ENCODE measurements around the gene LAMA3.
"Not testable (repeated sequence)": the region's sequence is repeated elsewhere in the genome, so short reads cannot be mapped to it uniquely, and the experiment has no call there.

Gene LAMA3

GRCh38 chr18:23704806-23705205, 15.6 kb downstream of the LAMA3 start:
- TF ChIP-seq ZNF274 (IDR thresholded peaks at IDR 0.05; ENCODE audit: low read depth, low read length) = no peak
- no peak for TF ChIP-seq YY1 (IDR thresholded peaks at IDR 0.05; ENCODE audit: insufficient read depth, insufficient read length)
- TF ChIP-seq SUZ12 (IDR thresholded peaks at IDR 0.05; ENCODE audit: extremely low read depth, insufficient read depth, insufficient read length) = no peak
- Histone ChIP-seq H3K4me1 (ENCODE audit: insufficient read depth, insufficient read length) (no peaks in the 10 kb centered on the region), H3K4me3 (ENCODE audit: insufficient read length, low read depth) (no peak overlapping the region), H3K9me3 (ENCODE audit: insufficient read depth, low read length) (peaks cover 5% of the 10 kb centered on the region; the same call in 1 of the 2 replicates), H3K27me3 (ENCODE audit: insufficient read depth, insufficient read length) (no peaks in the 10 kb centered on the region), H3K9ac (ENCODE audit: insufficient read length, low read depth) (no peak overlapping the region), H3K36me3 (ENCODE audit: insufficient read depth, insufficient read length, low read length) (no peaks in the 10 kb centered on the region)
- DNase-seq (ENCODE audit: low read depth, low spot score) = no peak

GRCh38 chr18:23706971-23707640, 17.9 kb downstream of the LAMA3 start:
- peaks cover 5% of the 10 kb centered on the region; the same call in 1 of the 2 replicates for H3K9me3 ChIP-seq (ENCODE audit: insufficient read depth, low read length)
- TF ChIP-seq ZNF274 (IDR thresholded peaks at IDR 0.05; ENCODE audit: low read depth, low read length) (no peak), SUZ12 (IDR thresholded peaks at IDR 0.05; ENCODE audit: extremely low read depth, insufficient read depth, insufficient read length) (no peak), YY1 (IDR thresholded peaks at IDR 0.05; ENCODE audit: insufficient read depth, insufficient read length) (no peak)
- H3K4me1 ChIP-seq (ENCODE audit: insufficient read depth, insufficient read length) = no peaks in the 10 kb centered on the region
- no peak overlapping the region for H3K4me3 ChIP-seq (ENCODE audit: insufficient read length, low read depth)
- no peak for DNase-seq (ENCODE audit: low read depth, low spot score)
- no peaks in the 10 kb centered on the region for H3K36me3 ChIP-seq (ENCODE audit: insufficient read depth, insufficient read length, low read length)
- no peak overlapping the region for H3K9ac ChIP-seq (ENCODE audit: insufficient read length, low read depth)
- no peaks in the 10 kb centered on the region for H3K27me3 ChIP-seq (ENCODE audit: insufficient read depth, insufficient read length)

- Histone ChIP-seq H3K9me3 (ENCODE audit: insufficient read depth, low read length) (peaks cover 5% of the 10 kb centered on the region; the same call in 1 of the 2 replicates), H3K9ac (ENCODE audit: insufficient read length, low read depth) (no peak overlapping the region), H3K36me3 (ENCODE audit: insufficient read depth, insufficient read length, low read length) (no peaks in the 10 kb centered on the region), H3K4me1 (ENCODE audit: insufficient read depth, insufficient read length) (no peaks in the 10 kb centered on the region), H3K4me3 (ENCODE audit: insufficient read length, low read depth) (no peak overlapping the region), H3K27me3 (ENCODE audit: insufficient read depth, insufficient read length) (no peaks in the 10 kb centered on the region)
- no peak for DNase-seq (ENCODE audit: low read depth, low spot score)
- no peak for TF ChIP-seq YY1 (IDR thresholded peaks at IDR 0.05; ENCODE audit: insufficient read depth, insufficient read length)
- no peak for TF ChIP-seq SUZ12 (IDR thresholded peaks at IDR 0.05; ENCODE audit: extremely low read depth, insufficient read depth, insufficient read length)
- TF ChIP-seq ZNF274 (IDR thresholded peaks at IDR 0.05; ENCODE audit: low read depth, low read length) = no peak
Observed at GRCh38 chr18:23710068-23710527, 20.8 kb downstream of the LAMA3 start.

- no peak for DNase-seq (ENCODE audit: low read depth, low spot score)
- Histone ChIP-seq H3K4me3 (ENCODE audit: insufficient read length, low read depth) (no peak overlapping the region), H3K9me3 (ENCODE audit: insufficient read depth, low read length) (peaks cover 5% of the 10 kb centered on the region; the same call in 1 of the 2 replicates), H3K36me3 (ENCODE audit: insufficient read depth, insufficient read length, low read length) (no peaks in the 10 kb centered on the region), H3K9ac (ENCODE audit: insufficient read length, low read depth) (no peak overlapping the region), H3K27me3 (ENCODE audit: insufficient read depth, insufficient read length) (no peaks in the 10 kb centered on the region), H3K4me1 (ENCODE audit: insufficient read depth, insufficient read length) (no peaks in the 10 kb centered on the region)
- TF ChIP-seq YY1 (IDR thresholded peaks at IDR 0.05; ENCODE audit: insufficient read depth, insufficient read length) = no peak
- TF ChIP-seq SUZ12 (IDR thresholded peaks at IDR 0.05; ENCODE audit: extremely low read depth, insufficient read depth, insufficient read length) = no peak
Observed at GRCh38 chr18:23710946-23711345, 21.7 kb downstream of the LAMA3 start.

- no peak for DNase-seq (ENCODE audit: low read depth, low spot score)
- Histone ChIP-seq H3K27me3 (ENCODE audit: insufficient read depth, insufficient read length) (no peaks in the 10 kb centered on the region), H3K36me3 (ENCODE audit: insufficient read depth, insufficient read length, low read length) (no peaks in the 10 kb centered on the region), H3K9me3 (ENCODE audit: insufficient read depth, low read length) (peaks cover 5% of the 10 kb centered on the region; the same call in 1 of the 2 replicates), H3K9ac (ENCODE audit: insufficient read length, low read depth) (no peak overlapping the region), H3K4me1 (ENCODE audit: insufficient read depth, insufficient read length) (no peaks in the 10 kb centered on the region), H3K4me3 (ENCODE audit: insufficient read length, low read depth) (no peak overlapping the region)
- no peak for TF ChIP-seq SUZ12 (IDR thresholded peaks at IDR 0.05; ENCODE audit: extremely low read depth, insufficient read depth, insufficient read length)
- no peak for TF ChIP-seq YY1 (IDR thresholded peaks at IDR 0.05; ENCODE audit: insufficient read depth, insufficient read length)
- TF ChIP-seq ZNF274 (IDR thresholded peaks at IDR 0.05; ENCODE audit: low read depth, low read length) = no peak
Observed at GRCh38 chr18:23711426-23711825, 22.2 kb downstream of the LAMA3 start.

GRCh38 chr18:23712445-23712844, 23.2 kb downstream of the LAMA3 start:
- Histone ChIP-seq H3K9me3 (ENCODE audit: insufficient read depth, low read length) (no peaks in the 10 kb centered on the region), H3K27me3 (ENCODE audit: insufficient read depth, insufficient read length) (no peaks in the 10 kb centered on the region), H3K4me1 (ENCODE audit: insufficient read depth, insufficient read length) (no peaks in the 10 kb centered on the region), H3K36me3 (ENCODE audit: insufficient read depth, insufficient read length, low read length) (no peaks in the 10 kb centered on the region), H3K9ac (ENCODE audit: insufficient read length, low read depth) (no peak overlapping the region), H3K4me3 (ENCODE audit: insufficient read length, low read depth) (no peak overlapping the region)
- no peak for DNase-seq (ENCODE audit: low read depth, low spot score)
- TF ChIP-seq SUZ12 (IDR thresholded peaks at IDR 0.05; ENCODE audit: extremely low read depth, insufficient read depth, insufficient read length) = no peak
- TF ChIP-seq YY1 (IDR thresholded peaks at IDR 0.05; ENCODE audit: insufficient read depth, insufficient read length) = no peak
- TF ChIP-seq ZNF274 (IDR thresholded peaks at IDR 0.05; ENCODE audit: low read depth, low read length) = no peak

- no peaks in the 10 kb centered on the region for H3K4me1 ChIP-seq (ENCODE audit: insufficient read depth, insufficient read length)
- H3K36me3 ChIP-seq (ENCODE audit: insufficient read depth, insufficient read length, low read length) = no peaks in the 10 kb centered on the region
- DNase-seq (ENCODE audit: low read depth, low spot score) = no peak
- H3K9ac ChIP-seq (ENCODE audit: insufficient read length, low read depth) = no peak overlapping the region
- H3K9me3 ChIP-seq (ENCODE audit: insufficient read depth, low read length) = 0 out of 2 replicates have a peak, but pooled peaks cover under 1% of the 10 kb centered on the region
- no peak for TF ChIP-seq YY1 (IDR thresholded peaks at IDR 0.05; ENCODE audit: insufficient read depth, insufficient read length)
- TF ChIP-seq ZNF274 (IDR thresholded peaks at IDR 0.05; ENCODE audit: low read depth, low read length) = no peak
- TF ChIP-seq SUZ12 (IDR thresholded peaks at IDR 0.05; ENCODE audit: extremely low read depth, insufficient read depth, insufficient read length) = no peak
- H3K27me3 ChIP-seq (ENCODE audit: insufficient read depth, insufficient read length) = no peaks in the 10 kb centered on the region
- no peak overlapping the region for H3K4me3 ChIP-seq (ENCODE audit: insufficient read length, low read depth)
Observed at GRCh38 chr18:23714576-23714975, 25.3 kb downstream of the LAMA3 start.

- not testable (repeated sequence) for H3K27me3 ChIP-seq (ENCODE audit: insufficient read depth, insufficient read length); H3K4me1 ChIP-seq (ENCODE audit: insufficient read depth, insufficient read length); H3K9ac ChIP-seq (ENCODE audit: insufficient read length, low read depth); H3K4me3 ChIP-seq (ENCODE audit: insufficient read length, low read depth); H3K36me3 ChIP-seq (ENCODE audit: insufficient read depth, insufficient read length, low read length); DNase-seq (ENCODE audit: low read depth, low spot score)
- peaks cover 16% of the 10 kb centered on the region for H3K9me3 ChIP-seq (ENCODE audit: insufficient read depth, low read length)
Observed at GRCh38 chr18:23716079-23716478, 26.8 kb downstream of the LAMA3 start.
